Stimulated activated effector memory CD8-positive, alpha-beta T cell treated with anti-CD3 and anti-CD28 coated beads, Interleukin-12 subunit alpha, Interleukin-12 subunit beta, amount 100 ng/mL, for 72 hours (primary cell): ENCODE results near the gene PLXNA1.

Experiments
- ATAC-seq: fragments of 150-1000 bp; cut with Tn5 transposase; 2 replicates; pipeline ENCODE4 v1.10.0; 2021
- DNase-seq, 2 donors: peaks; one replicate each; pipeline ENCODE4 v3.0.0; 2021 to 2022; ENCODE audit warnings: low spot score in 2 of 2
- H3K27ac Mint-ChIP-seq: one replicate; pipeline ENCODE4 v1.8.0; 2022; ENCODE audit warnings: mild to moderate bottlenecking, mixed read lengths
- H3K36me3 Mint-ChIP-seq: one replicate; pipeline ENCODE4 v1.8.0; 2022; ENCODE audit warnings: mild to moderate bottlenecking, mixed read lengths
- H3K4me1 Mint-ChIP-seq: one replicate; pipeline ENCODE4 v1.8.0; 2022; ENCODE audit warnings: mixed read lengths
- H3K4me3 Mint-ChIP-seq: one replicate; pipeline ENCODE4 v1.8.0; 2022; ENCODE audit warnings: mild to moderate bottlenecking, mixed read lengths
- H3K9me3 Mint-ChIP-seq: one replicate; pipeline ENCODE4 v1.8.0; 2022; ENCODE audit warnings: mixed read lengths

The PLXNA1 gene

GRCh38 chr3:126987129-126987528 is 4.2 kb downstream of the PLXNA1 start:
- no peaks in the 10 kb centered on the region for H3K9me3 Mint-ChIP-seq
- peak overlapping the region; percentile 68 for H3K27ac Mint-ChIP-seq
- no peak for ATAC-seq
- H3K36me3 Mint-ChIP-seq, result peaks cover 4% of the 10 kb centered on the region
- H3K4me1 Mint-ChIP-seq, result peaks cover 17% of the 10 kb centered on the region
- DNase-seq, result no peak
- no peak overlapping the region for H3K4me3 Mint-ChIP-seq

- H3K4me1 Mint-ChIP-seq, result peaks cover 14% of the 10 kb centered on the region
- no peaks in the 10 kb centered on the region for H3K36me3 Mint-ChIP-seq
- DNase-seq (no peak), ATAC-seq (no peak)
- H3K9me3 Mint-ChIP-seq, result no peaks in the 10 kb centered on the region
- H3K27ac Mint-ChIP-seq, result peak overlapping the region; percentile 68
- no peak overlapping the region for H3K4me3 Mint-ChIP-seq
Measured at GRCh38 chr3:126987596-126987995, 4.7 kb downstream of the PLXNA1 start.

GRCh38 chr3:126988451-126989021 is 5.6 kb downstream of the PLXNA1 start:
- Mint-ChIP-seq H3K9me3 (no peaks in the 10 kb centered on the region), H3K4me1 (peaks cover 14% of the 10 kb centered on the region), H3K4me3 (no peak overlapping the region), H3K36me3 (no peaks in the 10 kb centered on the region), H3K27ac (no peak overlapping the region)
- DNase-seq (no peak), ATAC-seq (no peak)

- H3K4me3 Mint-ChIP-seq, result no peak overlapping the region
- peaks cover 14% of the 10 kb centered on the region for H3K4me1 Mint-ChIP-seq
- no peak for ATAC-seq
- DNase-seq, result no peak
- H3K9me3 Mint-ChIP-seq, result no peaks in the 10 kb centered on the region
- no peak overlapping the region for H3K27ac Mint-ChIP-seq
- H3K36me3 Mint-ChIP-seq, result no peaks in the 10 kb centered on the region
Measured at GRCh38 chr3:126989316-126990023, 6.6 kb downstream of the PLXNA1 start.

GRCh38 chr3:126990024-126990700 is 7.2 kb downstream of the PLXNA1 start:
- peaks cover 14% of the 10 kb centered on the region for H3K4me1 Mint-ChIP-seq
- H3K9me3 Mint-ChIP-seq, result no peaks in the 10 kb centered on the region
- H3K36me3 Mint-ChIP-seq, result no peaks in the 10 kb centered on the region
- H3K27ac Mint-ChIP-seq, result no peak overlapping the region
- DNase-seq (no peak), ATAC-seq (no peak)
- H3K4me3 Mint-ChIP-seq, result no peak overlapping the region

DNA sequence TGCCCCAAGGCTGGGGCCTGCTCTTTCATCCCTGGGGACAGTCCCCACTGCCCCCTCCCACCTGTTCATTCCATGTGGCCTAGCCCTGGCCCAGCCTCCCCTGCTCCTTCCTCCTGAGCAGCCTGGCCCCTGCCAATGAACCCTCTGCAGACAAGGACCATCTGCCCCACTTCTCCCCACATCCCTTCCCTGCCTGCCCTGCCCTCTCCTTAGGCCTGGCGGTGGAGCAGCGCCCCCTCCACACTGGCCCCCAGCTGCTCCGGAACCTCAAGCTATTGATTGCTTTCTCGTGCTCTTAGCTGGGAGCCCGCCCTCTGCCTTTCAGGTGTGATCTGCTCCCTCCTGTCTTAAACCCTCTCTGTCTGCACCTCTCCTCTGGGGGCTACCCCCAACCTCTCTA is 8.0 kb downstream of the PLXNA1 start:
- ATAC-seq, result no peak
- Mint-ChIP-seq H3K27ac (peak overlapping the region; percentile 17), H3K4me1 (peaks cover 14% of the 10 kb centered on the region)

GRCh38 chr3:126991366-126992200 is 8.7 kb downstream of the PLXNA1 start:
- no peak overlapping the region for H3K4me3 Mint-ChIP-seq
- no peaks in the 10 kb centered on the region for H3K36me3 Mint-ChIP-seq
- H3K4me1 Mint-ChIP-seq, result peaks cover 14% of the 10 kb centered on the region
- DNase-seq (no peak), ATAC-seq (no peak)
- H3K9me3 Mint-ChIP-seq, result no peaks in the 10 kb centered on the region
- H3K27ac Mint-ChIP-seq, result peak overlapping the region; percentile 17

More for the DNA sequence above, 8.0 kb downstream of the PLXNA1 start:
- DNase-seq, result no peak
- no peaks in the 10 kb centered on the region for H3K9me3 Mint-ChIP-seq
- no peaks in the 10 kb centered on the region for H3K36me3 Mint-ChIP-seq
- H3K4me3 Mint-ChIP-seq, result no peak overlapping the region

DNA sequence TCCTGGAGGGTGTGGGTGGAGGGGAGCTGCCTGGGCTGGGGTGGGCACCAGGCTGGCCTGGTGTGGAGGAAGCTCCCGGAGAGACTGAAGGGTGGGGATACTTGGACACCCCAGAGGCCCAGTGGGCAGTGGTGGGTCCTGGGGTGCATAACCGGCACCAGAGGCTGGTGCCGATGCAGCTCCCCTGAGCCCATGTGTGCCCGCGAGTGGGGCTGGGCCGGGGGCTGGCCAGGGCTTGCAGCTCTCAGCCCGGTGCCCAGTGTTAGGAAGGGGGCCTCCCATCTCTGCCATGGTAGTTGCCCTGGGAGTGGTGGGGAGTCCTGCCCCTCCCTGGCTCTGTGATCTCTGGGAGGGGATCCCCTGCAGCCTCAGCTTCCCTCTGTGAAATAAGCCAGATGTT is 9.3 kb downstream of the PLXNA1 start:
- Mint-ChIP-seq H3K4me3 (no peak overlapping the region), H3K27ac (no peak overlapping the region), H3K4me1 (peaks cover 12% of the 10 kb centered on the region), H3K36me3 (no peaks in the 10 kb centered on the region), H3K9me3 (no peaks in the 10 kb centered on the region)
- DNase-seq, result no peak
- ATAC-seq, result no peak

- Mint-ChIP-seq H3K4me1 (peaks cover 6% of the 10 kb centered on the region), H3K36me3 (no peaks in the 10 kb centered on the region), H3K9me3 (no peaks in the 10 kb centered on the region), H3K27ac (no peak overlapping the region), H3K4me3 (no peak overlapping the region)
- ATAC-seq (no peak), DNase-seq (no peak)
Measured at GRCh38 chr3:126992776-126993175, 9.9 kb downstream of the PLXNA1 start.

DNA sequence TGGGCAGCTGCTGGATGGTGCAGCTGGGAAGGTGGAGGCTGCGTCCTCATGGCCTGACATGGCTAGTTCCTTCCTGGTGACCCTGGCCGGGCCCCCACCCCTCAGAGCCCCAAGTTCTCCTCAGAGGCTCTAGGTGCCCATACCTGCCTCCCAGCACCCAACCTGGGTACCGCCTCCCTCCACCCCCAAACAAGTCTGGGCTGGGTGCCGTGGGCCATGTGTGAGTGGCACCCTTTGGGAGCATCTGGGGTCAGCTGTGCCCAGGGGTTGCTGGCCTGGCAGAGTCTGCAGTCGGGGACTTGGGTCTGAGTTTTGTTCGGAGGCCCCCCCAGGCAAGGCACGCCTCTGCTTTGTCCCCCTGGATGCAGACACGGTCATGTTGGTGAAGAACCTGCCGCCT is 10.5 kb downstream of the PLXNA1 start:
- DNase-seq (no peak), ATAC-seq (no peak)
- Mint-ChIP-seq H3K4me1 (peaks cover 6% of the 10 kb centered on the region), H3K27ac (peak overlapping the region; percentile 64), H3K9me3 (no peaks in the 10 kb centered on the region), H3K36me3 (no peaks in the 10 kb centered on the region), H3K4me3 (no peak overlapping the region)

DNA sequence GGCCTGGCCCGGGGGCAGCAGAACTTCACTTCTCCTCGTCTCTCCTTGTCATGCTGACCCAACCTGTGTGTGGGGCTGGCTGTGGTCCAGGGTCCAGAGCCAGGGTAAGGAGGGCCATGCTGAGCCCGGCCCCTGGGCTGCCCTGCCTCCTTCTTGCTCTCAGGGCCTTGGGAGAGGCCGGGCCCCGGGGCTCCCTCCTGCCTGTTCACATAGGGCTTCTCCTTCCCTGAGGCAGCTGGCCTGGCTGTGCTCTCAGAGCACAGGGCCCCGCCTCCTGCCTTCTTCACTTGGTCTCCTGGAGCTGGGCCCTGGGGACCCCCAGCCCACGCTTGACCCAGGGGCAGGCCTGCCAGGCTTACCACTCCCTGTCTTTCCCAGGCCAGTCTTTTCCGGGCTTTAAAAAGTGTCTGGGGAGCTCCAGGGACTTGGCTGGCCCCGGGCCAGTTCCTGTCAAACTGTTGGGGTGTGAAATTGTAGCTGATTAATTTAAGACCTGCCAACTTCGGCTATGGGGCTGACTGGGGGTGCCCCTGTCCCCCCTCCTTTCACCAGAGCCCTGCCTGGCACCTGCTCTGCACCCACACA is 11.8 kb downstream of the PLXNA1 start:
- Mint-ChIP-seq H3K4me1 (peaks cover 6% of the 10 kb centered on the region), H3K27ac (peak overlapping the region; percentile 64), H3K36me3 (no peaks in the 10 kb centered on the region), H3K4me3 (no peak overlapping the region), H3K9me3 (no peaks in the 10 kb centered on the region)
- no peak for DNase-seq
- ATAC-seq, result no peak

DNA sequence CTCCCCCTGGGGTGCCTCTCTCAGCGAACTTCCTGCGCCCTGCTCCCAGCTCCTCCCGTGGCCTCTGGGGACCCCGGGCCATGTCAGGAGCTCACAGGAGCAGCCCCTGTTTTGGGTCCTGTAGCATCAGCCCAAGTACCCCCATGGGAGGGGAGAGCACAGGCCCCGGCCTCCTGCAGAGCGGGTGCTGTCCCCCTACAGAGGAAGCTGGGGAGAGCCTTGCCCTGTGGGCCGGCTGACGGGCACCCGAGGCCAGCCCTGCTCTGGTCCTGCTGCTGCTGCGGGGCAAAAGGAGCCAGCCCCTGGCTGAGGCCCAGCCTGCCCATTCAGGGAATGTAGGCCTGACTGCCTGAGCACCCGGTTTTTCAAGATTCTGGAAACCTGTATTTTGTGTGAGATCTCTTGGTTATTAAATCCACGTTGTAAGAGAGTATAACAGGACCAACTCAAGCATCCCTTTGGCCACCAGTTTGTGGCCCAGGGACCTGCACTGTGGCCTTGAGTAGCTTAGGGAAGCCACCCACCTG is 12.4 kb downstream of the PLXNA1 start:
- H3K4me3 Mint-ChIP-seq, result no peak overlapping the region

GRCh38 chr3:126995926-126996512 is 13.1 kb downstream of the PLXNA1 start:
- Mint-ChIP-seq H3K4me1 (peaks cover 3% of the 10 kb centered on the region), H3K27ac (no peak overlapping the region), H3K4me3 (no peak overlapping the region), H3K36me3 (no peaks in the 10 kb centered on the region), H3K9me3 (no peaks in the 10 kb centered on the region)
- DNase-seq (no peak), ATAC-seq (no peak)

More for the DNA sequence above, 12.4 kb downstream of the PLXNA1 start:
- no peaks in the 10 kb centered on the region for H3K9me3 Mint-ChIP-seq
- H3K4me1 Mint-ChIP-seq, result peaks cover 6% of the 10 kb centered on the region
- no peak for DNase-seq
- no peak for ATAC-seq
- H3K36me3 Mint-ChIP-seq, result no peaks in the 10 kb centered on the region
- H3K27ac Mint-ChIP-seq, result no peak overlapping the region

- DNase-seq (no peak), ATAC-seq (no peak)
- H3K36me3 Mint-ChIP-seq, result no peaks in the 10 kb centered on the region
- no peaks in the 10 kb centered on the region for H3K9me3 Mint-ChIP-seq
- H3K27ac Mint-ChIP-seq, result no peak overlapping the region
- H3K4me1 Mint-ChIP-seq, result no peaks in the 10 kb centered on the region
- no peak overlapping the region for H3K4me3 Mint-ChIP-seq
Measured at GRCh38 chr3:126996905-126997304, 14.0 kb downstream of the PLXNA1 start.
